ENCODE results near the gene CERKL. TPM values are rescaled to one million over a fixed set of nuclear protein-coding genes. Genes with fewer than 3 reads are reported as not detected.
A peak's percentile ranks its signal among the peaks of the same experiment; 100 is the strongest.

CERKL gene
- total RNA-seq, 1 experiment from 2014 or later, result 0.24 TPM

- TF ChIP-seq ZNF425 (CRISPR knock-in tag; conservative IDR thresholded peaks at IDR 0.05), result no peak
- no peak for TF ChIP-seq TP53 (CRISPR knock-in tag; IDR thresholded peaks at IDR 0.05)
- no peak for TF ChIP-seq SMAD4 (CRISPR knock-in tag; IDR thresholded peaks at IDR 0.05)
- TF ChIP-seq STAT6 (CRISPR knock-in tag; conservative IDR thresholded peaks at IDR 0.05; ENCODE audit: low read depth), result no peak
- TF ChIP-seq ZNF281 (CRISPR knock-in tag; IDR thresholded peaks at IDR 0.05), result no peak
- TF ChIP-seq GRHL2 (CRISPR knock-in tag; IDR thresholded peaks at IDR 0.05; ENCODE audit: insufficient replicate concordance, severe bottlenecking), result no peak
- 0 out of 2 replicates have a peak, but pooled peaks have one; percentile 8 for TF ChIP-seq MAX (CRISPR knock-in tag; IDR thresholded peaks at IDR 0.05)
- no peak for TF ChIP-seq OVOL2 (CRISPR knock-in tag; IDR thresholded peaks at IDR 0.05; ENCODE audit: borderline replicate concordance)
- TF ChIP-seq USF1 (CRISPR knock-in tag; IDR thresholded peaks at IDR 0.05), result peak; percentile 85
- no peak for TF ChIP-seq SOX15 (CRISPR knock-in tag; IDR thresholded peaks at IDR 0.05)
- TF ChIP-seq ZNF317 (CRISPR knock-in tag; IDR thresholded peaks at IDR 0.05; ENCODE audit: borderline replicate concordance, low read depth), result no peak
- no peak for TF ChIP-seq E2F4 (CRISPR knock-in tag; IDR thresholded peaks at IDR 0.05; ENCODE audit: borderline replicate concordance, low read depth)
- peak; percentile 90 for TF ChIP-seq USF2 (CRISPR knock-in tag; IDR thresholded peaks at IDR 0.05)
- TF ChIP-seq NFE2L1 (CRISPR knock-in tag; IDR thresholded peaks at IDR 0.05), result no peak
- no peak for TF ChIP-seq NR3C1 (CRISPR knock-in tag; conservative IDR thresholded peaks at IDR 0.05; ENCODE audit: low read depth)
- no peak for TF ChIP-seq TCF7 (CRISPR knock-in tag; IDR thresholded peaks at IDR 0.05; ENCODE audit: low read depth)
- TF ChIP-seq MYBL2 (CRISPR knock-in tag; IDR thresholded peaks at IDR 0.05), result 0 out of 2 replicates have a peak, but pooled peaks have one; percentile 20
- TF ChIP-seq ATF2 (CRISPR knock-in tag; IDR thresholded peaks at IDR 0.05; ENCODE audit: borderline replicate concordance, low read depth), result no peak
- no peaks in the 10 kb centered on the region for H3K36me3 Mint-ChIP-seq
- H3K27ac Mint-ChIP-seq, result no peak within 1 kb of the TSS
- H3K4me3 Mint-ChIP-seq, result peak within 1 kb of the TSS; percentile 77
- ATAC-seq (peak; percentile 40), DNase-seq (ENCODE audit: low spot score) (peak; percentile 89)
- no peaks in the 10 kb centered on the region for H3K9me3 Mint-ChIP-seq
- CTCF ChIA-PET, result no interaction called here
- peaks cover 63% of the 10 kb centered on the region for H3K4me1 Mint-ChIP-seq
- POLR2A ChIA-PET, result no interaction called here
- H3K27me3 Mint-ChIP-seq (ENCODE audit: low read depth), result peaks cover 96% of the 10 kb centered on the region
Observed at GRCh38 chr2:181680055-181680936, 23.4 kb upstream of the CERKL start, which contains the start of gene NEUROD1. TSS of gene NEUROD1 (minus strand) at chr2:181680517. CDS start at chr2:181678860, 1,657 bp downstream.

All from WTC11 (cell line).